Activated gamma-delta T cell treated with Interleukin-2 at 50 U/mL for 16 hours (primary cell): ENCODE data around the gene SHISA6.

Source experiments
- DNase-seq: peaks from one replicate; pipeline ENCODE4 v3.0.0-alpha.2; 2020

The SHISA6 gene

GRCh38 chr17:11240841-11241610, at the start of gene SHISA6:
TSS of gene SHISA6 (plus strand) at chr17:11241213.
- no peak for DNase-seq

DNA sequence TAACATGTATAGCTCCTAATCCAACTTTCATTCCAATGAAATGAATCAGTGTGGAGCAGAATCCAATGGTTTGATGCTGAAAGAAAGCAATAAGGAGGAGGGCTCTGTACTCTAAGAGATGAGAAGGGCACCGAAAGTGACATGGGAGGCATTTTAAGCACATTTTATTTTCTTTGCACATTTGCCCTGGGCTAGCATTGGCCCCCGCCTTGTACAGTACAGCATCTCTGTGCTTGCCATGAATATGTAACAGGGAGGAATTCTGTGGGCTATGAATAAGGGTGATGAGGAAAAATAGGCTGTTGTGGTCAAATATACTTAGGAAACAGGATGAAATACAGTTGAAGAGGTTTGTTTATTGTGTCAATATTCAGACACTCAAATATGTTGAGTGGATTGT, 45.2 kb upstream of the SHISA6 start:
- DNase-seq, result no peak

GRCh38 chr17:11204991-11205390, 36.0 kb upstream of the SHISA6 start:
- DNase-seq, result no peak

DNA sequence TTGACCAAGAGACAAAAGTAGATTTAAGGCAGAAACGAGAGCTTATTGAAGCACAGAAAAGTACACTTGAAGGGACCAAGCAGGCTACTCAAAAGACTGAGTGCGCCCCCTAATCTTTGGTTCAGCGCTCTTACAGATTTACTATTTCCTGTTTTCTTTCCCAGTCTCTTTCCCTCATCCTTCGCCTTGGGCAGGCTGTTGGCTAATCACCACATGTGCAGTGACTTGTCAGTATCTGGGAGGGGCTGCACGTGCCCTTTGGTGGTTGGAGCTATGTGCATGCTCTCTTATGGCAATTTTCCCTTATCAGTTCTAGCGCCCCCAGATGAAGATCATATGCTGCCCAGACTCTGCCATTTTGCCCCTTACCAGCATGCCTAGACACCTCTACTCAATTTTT, 35.4 kb upstream of the SHISA6 start:
- DNase-seq, result no peak

DNA sequence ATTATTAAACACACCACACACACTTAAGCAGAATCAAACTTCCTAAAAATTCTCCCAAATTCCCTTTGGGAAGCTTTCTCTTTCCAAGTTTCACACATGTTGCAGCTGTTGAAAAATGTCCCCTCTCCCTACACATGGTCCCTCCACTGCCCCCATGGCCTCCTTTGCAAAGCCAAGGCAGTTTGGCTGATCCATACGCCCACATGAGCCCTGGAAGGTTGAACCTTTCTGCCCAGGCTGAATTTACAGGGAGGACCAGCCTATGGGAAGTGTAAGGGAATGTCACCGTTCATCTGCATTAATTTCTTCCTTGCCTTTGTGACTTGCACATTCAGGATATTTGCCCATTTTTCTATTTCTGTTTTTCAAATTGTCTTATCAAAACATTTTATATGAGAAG, 31.1 kb upstream of the SHISA6 start:
- no peak for DNase-seq

- no peak for DNase-seq
These were observed 28.2 kb upstream of the SHISA6 start for GRCh38 chr17:11212792-11213191.

- DNase-seq, result no peak
These were observed 24.0 kb upstream of the SHISA6 start for GRCh38 chr17:11216976-11217375.

DNA sequence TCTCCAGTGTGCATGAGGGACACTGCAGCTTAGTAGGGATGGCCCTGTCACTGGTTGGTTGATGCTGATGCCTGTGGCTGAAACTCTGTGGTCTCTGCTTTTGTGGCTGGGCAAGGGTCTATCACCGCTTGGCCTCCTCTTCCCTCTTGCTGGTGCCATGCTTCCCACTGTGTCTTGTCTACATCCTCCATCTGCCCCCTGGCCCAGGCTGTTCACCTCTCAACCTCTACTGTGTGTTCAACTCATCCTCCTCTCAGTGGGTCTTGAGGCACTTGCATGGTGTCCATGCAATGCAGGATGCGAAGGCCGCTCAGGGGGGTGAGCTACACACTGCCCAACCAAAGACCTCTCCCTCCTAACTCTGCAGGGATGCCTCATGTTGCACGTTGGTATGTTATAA, 19.8 kb upstream of the SHISA6 start:
- no peak for DNase-seq

GRCh38 chr17:11221721-11222120, 19.3 kb upstream of the SHISA6 start:
- DNase-seq, result no peak

DNA sequence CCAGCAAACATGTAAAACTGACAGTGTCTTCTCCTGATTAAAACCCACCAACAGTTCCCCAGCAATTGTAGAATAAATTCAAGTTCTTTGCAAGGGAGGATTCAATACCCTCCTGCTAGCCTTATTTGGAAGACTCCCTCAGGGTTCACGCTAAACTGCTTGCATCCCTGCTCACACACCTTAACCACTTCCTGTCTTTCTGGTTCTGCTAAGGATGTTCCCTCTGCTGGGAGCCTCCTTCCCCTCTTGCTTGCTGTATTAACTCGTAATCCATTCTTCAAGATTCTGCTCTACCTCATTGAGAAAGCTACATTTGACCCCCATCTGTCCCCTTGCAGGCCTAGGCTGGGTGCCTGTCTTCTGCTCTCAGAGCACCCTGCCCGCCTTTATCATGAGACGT, 2.3 kb upstream of the SHISA6 start:
- no peak for DNase-seq

GRCh38 chr17:11239379-11239970, 1.5 kb upstream of the SHISA6 start:
- no peak for DNase-seq

GRCh38 chr17:11240041-11240840, 772 bp upstream of the SHISA6 start:
- DNase-seq, result no peak

DNA sequence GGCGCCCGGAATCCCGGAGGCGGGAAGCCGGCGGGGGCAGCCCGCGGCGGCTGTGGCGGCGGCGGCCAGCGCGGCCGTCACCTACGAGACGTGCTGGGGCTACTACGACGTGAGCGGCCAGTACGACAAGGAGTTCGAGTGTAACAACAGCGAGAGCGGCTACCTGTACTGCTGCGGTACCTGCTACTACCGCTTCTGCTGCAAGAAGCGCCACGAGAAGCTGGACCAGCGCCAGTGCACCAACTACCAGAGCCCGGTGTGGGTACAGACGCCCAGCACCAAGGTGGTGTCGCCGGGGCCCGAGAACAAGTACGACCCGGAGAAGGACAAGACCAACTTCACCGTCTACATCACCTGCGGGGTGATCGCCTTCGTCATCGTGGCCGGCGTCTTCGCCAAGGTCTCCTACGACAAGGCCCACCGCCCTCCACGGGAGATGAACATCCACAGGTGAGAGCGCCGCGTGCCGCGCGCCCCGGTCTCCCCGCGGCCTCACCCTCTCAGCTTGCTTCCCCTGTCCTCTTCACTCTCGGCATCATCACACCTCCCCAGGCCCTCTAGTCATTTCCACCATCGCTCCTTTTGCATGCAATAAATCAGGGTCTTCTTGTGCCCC, 706 bp downstream of the SHISA6 start:
- no peak for DNase-seq

DNA sequence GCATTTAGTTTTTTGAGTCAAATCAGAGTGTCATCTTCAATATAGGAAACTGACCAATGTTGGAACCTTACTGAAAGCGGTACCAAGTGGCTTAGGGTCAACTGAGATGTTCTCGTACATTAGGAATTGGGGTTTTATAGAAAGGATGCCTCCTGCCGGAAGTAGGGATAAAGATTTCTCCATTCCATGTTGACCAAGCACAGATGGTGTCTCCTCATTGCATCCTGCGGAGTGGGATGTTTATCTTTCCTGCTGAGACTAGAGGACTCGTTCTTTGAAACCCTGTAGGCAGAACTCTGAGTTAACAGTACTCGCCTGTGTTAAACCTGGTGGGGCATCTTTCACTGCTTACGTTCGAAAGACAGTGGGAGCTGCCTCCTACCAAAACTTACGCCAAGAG, 1.4 kb downstream of the SHISA6 start:
- DNase-seq, result no peak

DNA sequence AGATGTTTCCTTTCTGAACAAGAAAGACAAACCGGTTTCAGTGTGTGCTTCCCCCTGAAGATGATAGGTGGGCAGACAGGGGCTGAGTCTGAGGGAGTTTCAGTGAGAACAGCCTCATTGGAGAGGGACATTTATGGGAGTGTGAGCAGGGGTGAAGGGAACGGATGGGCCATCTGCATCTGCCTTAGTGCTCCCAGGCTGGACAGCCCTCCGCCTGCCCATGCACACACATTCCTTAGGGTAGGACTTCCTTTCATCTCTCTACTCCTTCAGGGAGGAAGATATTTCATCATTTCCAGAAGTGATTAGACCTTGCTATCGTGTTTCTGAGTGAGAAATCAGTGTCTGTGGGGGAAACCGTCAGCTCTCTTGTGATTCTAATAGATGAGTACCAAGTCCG, 3.8 kb downstream of the SHISA6 start:
- DNase-seq, result no peak

GRCh38 chr17:11245187-11245586, 4.2 kb downstream of the SHISA6 start:
- no peak for DNase-seq

DNA sequence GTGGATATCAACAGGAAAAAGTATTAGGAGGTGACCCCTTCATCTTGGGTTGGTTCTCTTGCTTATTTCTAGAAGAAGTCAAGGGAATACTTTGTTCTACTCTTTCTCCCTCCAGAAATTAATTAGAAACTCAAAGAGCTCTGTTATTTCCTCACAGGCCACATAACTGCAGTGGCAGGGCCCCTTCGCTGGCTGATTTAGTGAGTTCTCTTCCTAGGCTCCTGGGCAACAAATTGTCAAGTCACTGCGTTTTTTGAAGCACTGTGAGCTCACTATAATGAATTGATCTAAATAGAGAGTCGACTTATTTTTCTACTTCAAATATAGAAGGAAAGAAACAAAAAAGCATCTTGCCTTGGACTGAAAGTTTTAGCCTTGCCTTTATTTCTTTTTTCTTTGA, 4.8 kb downstream of the SHISA6 start:
- DNase-seq, result no peak

DNA sequence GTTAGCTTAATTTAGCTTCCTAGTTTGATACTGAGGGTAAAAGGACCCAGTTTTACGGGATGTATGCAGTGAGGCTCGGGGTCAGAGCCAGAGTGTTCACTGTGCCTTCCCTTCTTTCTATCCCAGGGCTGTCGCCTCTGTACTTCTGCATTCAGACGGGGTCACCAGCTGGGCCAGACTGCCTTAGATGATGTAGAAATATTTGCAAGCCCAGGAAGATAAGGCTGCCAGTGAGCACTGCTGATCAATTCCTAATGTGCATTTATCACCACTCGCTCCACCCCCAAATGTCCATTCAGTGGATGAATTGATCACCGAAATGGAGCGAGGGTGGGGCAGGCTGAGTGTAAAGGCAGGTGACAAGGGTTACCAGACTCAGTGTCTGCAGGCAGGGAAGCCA, 9.1 kb downstream of the SHISA6 start:
- DNase-seq, result no peak

DNA sequence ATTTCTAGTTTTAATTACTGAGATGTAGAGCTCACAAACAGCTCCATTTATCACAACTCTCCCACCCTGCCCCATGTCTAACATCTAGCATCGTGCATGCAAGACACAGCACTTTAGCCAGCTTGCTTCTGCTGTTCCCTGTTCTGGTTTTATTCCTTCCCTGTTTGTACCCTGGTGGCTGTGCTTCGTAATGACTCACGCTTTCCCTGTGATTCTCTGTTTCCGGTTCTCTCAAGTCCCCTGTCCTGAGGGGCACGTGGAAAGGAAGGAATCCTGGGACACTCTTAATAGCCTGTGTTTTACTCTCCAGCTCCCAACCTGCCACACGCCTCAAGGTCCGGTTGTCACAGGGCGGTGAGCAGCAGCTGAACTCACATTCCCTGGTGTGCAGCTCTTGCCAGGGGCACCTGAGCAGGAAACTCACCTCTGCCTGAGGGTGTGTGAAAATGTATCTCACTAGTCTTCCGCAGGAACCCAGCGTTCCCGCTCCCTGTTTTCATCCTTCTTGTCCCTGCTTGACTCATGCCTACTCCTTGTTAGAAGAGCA, 10.6 kb downstream of the SHISA6 start:
- no peak for DNase-seq

DNA sequence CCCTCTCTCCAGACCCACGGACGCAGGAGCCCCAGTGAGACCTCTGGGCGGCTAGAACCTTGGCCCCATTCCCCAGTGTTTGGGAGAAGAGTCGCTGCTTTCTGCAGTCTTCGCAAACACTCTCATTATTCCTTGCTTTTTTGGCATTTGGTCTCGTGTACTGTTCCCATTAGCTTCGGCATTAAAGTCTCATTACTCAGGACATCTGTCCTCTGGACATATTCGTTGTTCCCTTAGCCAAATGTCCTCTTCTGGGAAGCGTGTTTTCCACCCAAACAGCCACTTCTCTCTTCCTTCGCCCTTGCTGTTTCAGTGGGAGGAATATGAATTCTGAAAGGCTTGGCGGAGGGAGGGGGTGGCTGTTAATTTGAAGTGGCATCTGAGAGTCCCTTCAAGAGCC, 11.1 kb downstream of the SHISA6 start:
- DNase-seq, result no peak

DNA sequence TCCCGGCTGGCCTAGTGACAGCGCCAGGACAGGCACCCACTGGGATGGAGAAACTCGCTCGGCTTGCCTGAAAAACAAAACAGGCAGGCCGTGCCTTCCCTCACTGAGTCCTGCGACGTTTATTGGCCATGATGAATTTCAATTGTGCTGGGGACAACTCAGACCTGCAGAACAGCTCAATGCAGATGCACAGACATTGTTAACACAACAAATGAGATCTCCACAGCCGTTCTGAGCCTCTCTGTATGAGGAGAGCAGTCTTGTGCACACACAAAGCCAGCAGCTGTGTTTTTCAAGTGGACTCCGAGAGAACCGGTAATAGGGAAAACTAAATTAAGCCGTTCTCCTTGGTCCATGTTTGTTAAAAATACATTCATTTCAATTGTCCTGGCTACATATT, 15.9 kb downstream of the SHISA6 start:
- DNase-seq, result no peak

- no peak for DNase-seq
These were observed 23.3 kb downstream of the SHISA6 start for GRCh38 chr17:11264183-11264871.
